Neural cell (in vitro differentiated cells): Measurements from ENCODE around the gene GTF2A1.

ENCODE experiments used
- CTCF ChIP-seq: fragments of 450-650 bp; IDR thresholded peaks from 2 replicates; pipeline ENCODE4 v1.5.1; 2014; ENCODE audit warnings: antibody characterized with exemption, mild to moderate bottlenecking, moderate library complexity; ENCODE audit not compliant: poor library complexity, severe bottlenecking
- EP300 ChIP-seq: fragments of 450-650 bp; conservative IDR thresholded peaks from 2 replicates; pipeline ENCODE4 v1.6.1; 2014; ENCODE audit warnings: antibody characterized with exemption, mild to moderate bottlenecking, moderate library complexity; ENCODE audit not compliant: poor library complexity, severe bottlenecking
- EZH2 ChIP-seq: fragments of 200-600, 300-800 bp; shearing (Covaris generic), sonication (generic); IDR thresholded peaks from 2 replicates; pipeline ENCODE4 v1.6.1; 2014; ENCODE audit warnings: antibody characterized with exemption, low read length, borderline replicate concordance, mild to moderate bottlenecking; ENCODE audit not compliant: insufficient read depth, poor library complexity, severe bottlenecking
- MXI1 ChIP-seq: fragments of 450-650 bp; conservative IDR thresholded peaks from 2 replicates; pipeline ENCODE4 v1.6.1; 2014; ENCODE audit warnings: antibody characterized with exemption, mild to moderate bottlenecking; ENCODE audit not compliant: poor library complexity, severe bottlenecking
- POLR2AphosphoS5 ChIP-seq: IDR thresholded peaks from 2 replicates; pipeline ENCODE4 v1.6.1; 2012
- RAD21 ChIP-seq: fragments of 450-650 bp; conservative IDR thresholded peaks from 2 replicates; pipeline ENCODE4 v1.6.1; 2014; ENCODE audit warnings: antibody characterized with exemption, mild to moderate bottlenecking, moderate library complexity
- REST ChIP-seq: IDR thresholded peaks from 2 replicates; pipeline ENCODE4 v1.6.1; 2012; ENCODE audit warnings: borderline replicate concordance

- no peak for TF ChIP-seq CTCF
- TF ChIP-seq EZH2: no peak
- TF ChIP-seq MXI1: no peak
- TF ChIP-seq POLR2AphosphoS5: no peak
- TF ChIP-seq EP300: no peak
- no peak for TF ChIP-seq REST
- no peak for TF ChIP-seq RAD21
Measured at GRCh38 chr14:81161749-81162148, 59.0 kb downstream of the GTF2A1 start.
